Muscle of arm (tissue), 14 donors: ENCODE measurements around the gene KCNE1. TPM values are rescaled to one million over a fixed set of nuclear protein-coding genes. Genes with fewer than 3 reads are reported as not detected.
A peak's percentile ranks its signal among the peaks of the same experiment; 100 is the strongest.
"Not testable (repeated sequence)": the region's sequence is repeated elsewhere in the genome, so short reads cannot be mapped to it uniquely, and the experiment has no call there.

Experiments used
- DNase-seq: peaks from one replicate; pipeline ENCODE4 v3.0.0-alpha.2; 2013
- long read RNA-seq, 11 donors: transcript quantifications; one replicate each; lab custom pipeline, GENCODE V29; 2026
- polyA plus RNA-seq, 12 donors: library from polyadenylated mRNA; unstranded; fragments of 120-200 nt; gene quantifications; one replicate each; pipeline ENCODE4 v1.2.1, GENCODE V29; 2013; ENCODE audit not compliant: insufficient read length in 12 of 12

The KCNE1 gene
- polyA plus RNA-seq, result 1 to 10 TPM in 1 of 12 donors, under 1 TPM in 8, not detected in 3; 0.19 to 1.2 (median 0.70) TPM
- long read RNA-seq, donor 1, result 0 reads
- long read RNA-seq, donor 2, result 0 reads
- long read RNA-seq, donor 3, result 0 reads
- long read RNA-seq, donor 4, result 0 reads
- long read RNA-seq, donor 5, result 0 reads
- long read RNA-seq, donor 6, result 0 reads
- long read RNA-seq, donor 7, result 0 reads
- long read RNA-seq, donor 8, result 0 reads
- long read RNA-seq, donor 9, result 0 reads
- long read RNA-seq, donor 10, result 0 reads
- long read RNA-seq, donor 11, partial matches to known transcripts, result 0 of 2 reads
- long read RNA-seq, donor 11, other reads (novel, unspliced or antisense), result 0 of 2 reads

DNA sequence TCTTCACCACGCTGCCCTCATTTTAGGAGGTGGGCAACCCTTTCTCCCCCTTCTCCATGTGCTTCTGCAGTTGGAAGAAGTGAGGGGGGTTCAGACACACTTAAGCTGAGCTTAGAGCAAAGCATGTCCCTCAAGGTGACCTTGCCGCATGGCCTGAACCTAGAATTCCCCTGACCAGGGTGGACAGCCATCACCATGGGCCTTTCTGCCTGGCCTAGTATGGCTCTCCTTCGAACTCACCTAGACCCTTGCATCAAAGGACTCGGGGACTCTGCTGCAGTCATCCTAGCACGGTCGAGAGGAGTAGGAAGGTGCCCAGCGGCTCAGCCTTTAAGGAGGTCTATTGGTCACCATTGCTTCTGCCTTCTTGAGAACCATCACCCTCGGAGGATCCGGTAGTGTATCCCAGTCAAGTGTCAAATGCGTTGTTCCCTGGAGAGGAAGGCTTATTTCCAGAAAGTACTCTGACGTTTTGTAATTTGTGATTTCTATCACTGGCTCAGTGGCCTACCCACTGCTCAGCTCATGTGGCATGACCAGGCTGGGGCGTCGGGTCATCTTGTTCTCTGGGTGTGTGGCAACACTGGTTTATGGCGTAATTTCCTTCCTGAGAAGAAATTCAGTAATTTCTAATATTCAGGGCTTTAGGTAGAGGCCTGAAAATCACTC lies at the start of gene KCNE1:
Gene KCNE1, minus strand, starts transcription at position 424 of the 669 bp plus-strand sequence. CDS start 62,576 bp downstream, outside the sequence.
- DNase-seq, result no peak

DNA sequence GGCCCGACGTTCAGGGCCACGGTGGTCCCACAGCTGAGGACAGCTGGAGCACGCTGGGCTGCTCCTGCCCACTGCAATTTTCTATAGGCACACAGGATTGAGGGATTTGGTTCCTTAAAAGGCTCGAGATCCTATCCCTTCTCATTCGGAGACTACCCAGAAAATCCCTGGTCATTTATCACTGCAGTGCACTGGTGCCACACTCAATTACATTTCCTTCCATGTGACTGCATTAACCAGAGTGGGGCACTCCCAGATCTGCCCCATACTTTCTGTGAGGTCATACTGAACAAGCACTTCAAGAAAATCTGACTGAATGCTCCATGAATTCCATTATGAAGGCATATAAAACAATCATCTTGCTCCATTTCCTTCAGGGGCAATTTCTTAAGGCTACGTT lies 49.8 kb upstream of the KCNE1 start:
- DNase-seq, result no peak

DNA sequence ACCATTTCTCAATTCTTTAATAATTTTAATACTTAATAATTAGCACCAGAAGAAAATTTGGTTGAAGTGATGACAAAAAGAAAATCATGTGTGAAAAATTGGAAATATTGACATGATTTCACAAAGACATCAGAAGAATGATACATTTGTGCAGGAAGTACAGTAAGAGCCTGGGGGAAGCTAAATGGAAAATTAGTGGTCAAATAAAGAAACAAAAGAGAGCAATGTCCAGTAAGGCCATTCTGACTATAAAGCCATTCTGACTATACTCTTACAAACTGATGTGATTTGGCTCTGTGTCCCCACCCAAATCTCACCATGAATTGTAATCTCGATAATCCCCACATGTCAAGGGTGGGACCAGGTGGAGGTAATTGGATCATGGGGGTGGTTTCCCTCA lies 48.6 kb upstream of the KCNE1 start:
- DNase-seq, result no peak

DNA sequence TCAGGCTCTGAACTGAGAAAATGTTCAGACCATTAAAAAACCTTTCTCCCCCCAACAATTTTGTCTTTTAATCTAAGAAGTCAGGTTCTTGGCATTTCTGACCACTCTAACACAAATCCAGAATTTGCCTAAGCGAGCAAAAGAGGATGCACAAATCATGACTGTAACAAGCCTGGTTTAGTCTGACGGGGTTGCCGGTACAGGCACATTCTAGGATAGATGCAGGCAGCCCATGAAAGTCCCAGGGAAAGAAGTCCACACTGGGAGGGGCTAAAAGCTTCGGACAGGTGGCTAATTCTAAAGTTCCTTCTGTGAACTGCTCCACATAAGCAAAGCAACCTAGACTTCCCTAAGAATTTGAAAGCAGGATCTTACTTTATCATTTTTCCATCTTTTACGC lies 48.0 kb upstream of the KCNE1 start:
- no peak for DNase-seq

DNA sequence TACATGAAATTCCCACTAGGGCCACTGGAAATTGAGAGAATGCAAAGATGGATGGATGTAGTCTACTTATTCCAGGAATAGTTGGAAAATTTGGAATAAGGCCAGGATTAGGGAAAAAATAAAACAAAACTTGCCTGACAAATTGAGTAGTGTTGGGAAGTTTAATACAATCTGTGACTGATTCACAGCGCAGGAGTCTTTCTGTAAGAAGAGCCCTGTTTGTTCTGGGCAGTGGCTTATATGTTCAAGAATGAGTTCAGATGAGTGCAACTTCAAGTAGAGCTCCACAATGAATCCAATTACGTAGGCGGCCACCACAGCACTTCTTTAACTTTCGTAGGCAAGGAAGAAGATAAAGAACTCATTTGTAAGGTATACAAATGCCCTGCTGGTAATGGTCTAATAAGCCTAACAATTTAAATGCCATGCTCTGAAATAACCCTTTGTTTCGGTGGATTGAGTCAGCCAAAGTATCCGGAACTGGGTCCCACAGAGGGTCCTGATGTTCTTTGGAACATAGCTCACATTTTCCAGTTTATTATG lies 47.1 kb upstream of the KCNE1 start:
- no peak for DNase-seq

DNA sequence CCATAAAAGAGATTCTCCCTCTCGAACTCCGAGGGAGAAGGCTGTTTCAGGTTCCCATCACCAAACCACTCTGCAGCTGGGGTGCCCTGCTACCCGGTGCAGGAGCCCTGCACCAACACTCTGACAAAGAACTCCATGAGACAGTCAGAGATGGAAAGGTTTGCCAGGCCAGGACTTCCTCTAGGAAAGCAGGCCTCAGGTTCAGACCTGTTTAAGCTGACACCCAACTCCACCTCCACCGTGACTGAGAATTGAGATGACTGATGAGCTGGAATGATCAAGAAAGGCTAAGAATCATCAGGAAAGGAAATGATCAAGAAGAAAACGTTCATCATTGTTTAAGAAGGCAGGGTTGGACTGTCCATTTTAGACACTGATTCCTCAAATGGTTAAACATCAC lies 46.2 kb upstream of the KCNE1 start:
- DNase-seq, result no peak

DNA sequence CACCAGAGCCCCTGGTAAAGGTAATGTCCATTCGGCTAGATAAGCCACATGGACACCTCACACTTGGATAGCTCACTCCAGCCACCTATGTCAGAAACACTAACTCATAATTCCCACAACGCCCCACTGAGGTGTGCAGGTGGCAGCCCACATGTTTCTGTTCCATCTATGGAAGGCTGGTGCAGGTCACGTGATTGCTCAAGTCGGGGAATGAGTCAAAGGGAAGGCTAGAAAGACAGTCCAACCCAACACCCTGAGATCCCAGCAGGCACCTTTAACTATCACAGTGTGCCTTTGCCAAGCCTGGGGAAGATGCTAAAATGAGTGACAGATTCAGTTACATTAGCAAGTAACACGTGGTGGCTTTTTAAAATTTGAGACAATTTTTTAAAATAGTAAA lies 45.3 kb upstream of the KCNE1 start:
- DNase-seq, result no peak

DNA sequence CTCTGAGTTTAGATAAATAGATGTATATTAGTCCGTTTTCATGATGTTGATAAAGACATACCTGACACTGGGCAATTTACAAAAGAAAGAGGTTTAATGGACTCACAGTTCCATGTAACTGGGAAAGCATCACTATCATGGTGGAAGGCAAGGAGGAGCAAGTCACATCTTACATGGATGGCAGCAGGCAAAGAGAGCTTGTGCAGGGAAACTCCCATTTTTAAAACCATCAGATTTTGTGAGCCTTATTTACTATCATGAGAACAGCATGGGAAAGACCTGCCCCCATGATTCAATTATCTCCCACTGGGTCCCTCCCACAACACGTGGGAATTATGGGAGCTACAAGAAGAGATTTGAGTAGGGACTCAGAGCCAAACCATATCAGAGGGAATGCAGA lies 42.7 kb upstream of the KCNE1 start:
- DNase-seq, result not testable (repeated sequence)

DNA sequence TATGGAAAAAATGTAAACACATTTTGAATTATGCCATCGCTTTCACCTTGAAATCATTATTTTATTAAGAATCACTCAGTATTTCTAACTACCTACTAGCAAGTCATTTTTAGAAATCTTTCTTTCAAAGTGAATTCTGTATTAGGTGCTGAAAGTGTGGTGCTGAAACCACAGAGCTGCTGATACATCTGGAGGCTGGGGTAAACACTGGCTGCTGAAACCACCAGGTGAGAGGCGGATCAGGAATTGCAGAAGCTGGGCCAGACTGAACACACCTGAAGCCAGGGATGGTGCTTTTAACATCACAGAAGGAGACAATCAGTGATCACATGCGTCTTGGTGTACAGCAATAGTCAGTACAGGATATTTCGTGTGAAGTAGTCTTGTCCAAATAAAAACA lies 42.2 kb upstream of the KCNE1 start:
- DNase-seq, result no peak

DNA sequence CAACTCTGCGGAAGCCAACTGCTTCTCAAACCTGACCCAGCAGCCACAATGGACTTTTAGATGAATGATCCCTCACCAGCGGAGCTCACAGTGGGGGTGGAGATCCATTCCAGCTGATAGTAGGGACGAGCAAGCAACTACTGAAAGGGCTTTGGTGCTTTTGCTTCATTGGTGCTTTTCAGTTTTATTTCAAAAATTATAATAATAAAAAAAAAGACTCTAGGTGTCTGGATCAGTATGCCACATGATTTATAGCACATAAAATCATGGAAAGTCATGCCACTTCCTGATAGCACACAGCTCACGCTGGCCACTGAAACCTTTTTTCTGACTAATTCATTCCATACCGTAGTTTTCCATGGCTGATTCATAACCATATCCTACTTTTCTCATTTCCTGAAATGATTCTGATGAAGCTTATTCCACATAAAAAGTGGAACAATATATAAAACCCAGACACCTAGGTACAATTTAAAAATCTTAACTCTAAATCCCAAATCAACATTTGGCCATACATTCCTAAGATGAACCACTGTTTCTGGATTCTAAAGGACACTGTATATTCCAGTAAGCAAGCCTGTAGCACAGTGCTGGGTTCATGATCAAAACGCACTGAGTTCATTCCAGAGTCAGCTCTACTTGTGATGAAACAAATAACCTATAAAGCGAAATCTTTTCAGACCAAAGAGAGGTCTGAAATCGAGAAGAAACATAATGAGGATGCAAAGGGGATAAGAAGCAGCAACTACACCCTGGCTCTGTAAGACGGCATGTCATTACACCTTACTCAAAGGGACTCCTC lies 41.3 kb upstream of the KCNE1 start:
- peak; percentile 40 for DNase-seq

DNA sequence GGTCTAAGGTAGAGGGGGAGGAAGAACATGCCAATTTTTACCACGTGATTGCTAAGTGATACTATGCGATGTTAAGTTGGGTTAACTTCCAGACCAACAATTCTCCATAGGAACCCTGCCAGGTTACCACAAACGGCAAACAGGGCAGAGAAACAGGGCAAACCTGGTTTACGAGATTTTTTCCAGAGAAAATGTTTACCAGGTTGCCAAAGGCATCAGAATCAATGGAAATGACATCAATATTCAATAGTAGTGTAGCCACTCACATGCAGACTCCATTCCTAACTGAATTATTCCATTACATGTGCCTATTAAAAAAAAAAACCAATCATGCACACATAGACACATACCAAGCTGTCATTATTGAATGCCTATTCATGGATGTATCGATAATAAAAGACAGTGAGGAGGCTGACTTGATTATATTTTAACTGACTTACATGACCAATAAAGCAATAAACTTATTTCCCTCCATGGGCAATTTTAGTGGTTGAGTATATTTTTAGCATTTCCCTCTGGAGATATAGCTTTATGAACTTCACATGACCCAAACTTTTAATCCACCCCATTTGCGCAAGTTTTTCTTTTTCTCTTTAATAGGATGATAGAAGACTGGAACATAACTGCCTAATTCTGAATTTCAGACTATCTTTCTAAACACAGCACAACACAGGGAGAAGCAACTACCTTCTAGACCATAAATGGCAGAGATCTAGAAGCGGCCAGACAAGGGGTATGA lies 40.5 kb upstream of the KCNE1 start:
- no peak for DNase-seq

DNA sequence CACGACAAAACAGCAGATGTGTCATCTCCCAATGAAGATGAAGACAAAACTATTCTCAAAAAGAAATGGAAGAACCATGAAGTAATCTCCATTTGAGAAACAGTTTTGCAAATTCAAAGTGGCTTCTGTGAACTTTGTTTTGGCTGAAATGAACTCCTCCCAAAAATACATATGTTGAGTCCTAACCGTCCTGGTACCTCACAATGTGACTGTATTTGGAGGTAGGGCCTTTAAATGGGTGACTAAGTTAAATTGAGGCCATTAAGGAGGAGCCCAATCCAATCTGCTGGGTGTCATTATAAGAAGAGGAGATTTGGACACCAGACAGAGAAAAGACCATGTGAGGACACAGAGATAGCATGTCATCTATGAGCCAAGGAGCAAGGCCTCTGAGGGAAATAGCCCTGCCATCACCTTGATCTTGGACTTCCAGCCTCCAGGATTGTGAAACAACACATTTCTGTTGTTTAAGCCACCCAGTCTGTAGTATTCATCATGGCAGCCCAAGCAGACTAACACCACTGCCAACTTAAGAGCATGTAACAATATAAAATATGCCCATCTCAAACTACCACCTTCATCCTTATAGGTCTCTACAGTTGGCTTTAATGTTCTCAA lies 38.3 kb upstream of the KCNE1 start:
- DNase-seq, result no peak

DNA sequence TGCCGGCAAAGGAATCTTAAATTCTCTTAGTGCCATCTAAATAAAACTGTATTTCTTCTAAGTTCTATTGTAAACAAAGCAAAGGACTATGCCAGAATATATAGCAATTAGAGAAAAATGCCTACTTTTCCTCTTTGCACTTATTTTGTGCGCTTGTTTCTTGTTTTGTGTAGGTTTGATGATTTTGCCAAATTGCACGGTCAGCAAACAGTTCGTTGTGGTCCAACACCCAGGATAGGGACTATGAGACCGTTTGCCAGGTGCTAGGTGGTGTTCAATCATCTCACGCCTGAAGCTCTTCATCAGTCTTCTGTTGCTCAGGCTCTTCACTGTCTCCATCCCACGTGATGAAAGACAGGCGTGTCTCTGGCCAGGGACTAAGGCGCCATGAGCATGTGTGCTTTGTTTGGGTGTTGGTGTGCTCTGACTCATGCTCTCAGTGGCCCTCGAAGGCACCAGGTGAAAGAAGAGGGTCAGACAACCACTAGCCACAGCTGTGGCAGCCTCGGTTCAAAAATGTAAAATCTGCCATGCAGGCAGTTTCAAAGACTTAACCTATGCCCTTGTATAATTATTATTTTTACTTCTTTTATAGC lies 36.9 kb upstream of the KCNE1 start:
- no peak for DNase-seq

DNA sequence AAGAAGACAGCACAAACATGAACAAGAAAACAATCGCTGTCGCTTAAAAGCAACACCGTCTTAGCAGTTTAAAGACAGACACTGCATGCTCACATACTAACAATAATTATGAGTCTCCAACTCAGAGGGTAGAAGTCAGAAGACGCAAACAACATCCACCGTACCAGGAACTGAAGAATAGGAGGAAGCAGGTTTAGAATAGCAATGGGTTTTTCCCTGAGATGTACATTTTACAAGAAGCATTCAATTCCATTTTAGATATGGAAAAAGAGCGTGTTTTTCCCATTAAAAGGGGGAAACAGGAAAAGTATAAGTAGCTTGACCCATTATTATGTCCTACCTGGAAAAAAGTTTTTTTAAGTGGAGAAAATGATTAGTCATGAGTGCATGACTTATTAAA lies 34.5 kb upstream of the KCNE1 start:
- no peak for DNase-seq

DNA sequence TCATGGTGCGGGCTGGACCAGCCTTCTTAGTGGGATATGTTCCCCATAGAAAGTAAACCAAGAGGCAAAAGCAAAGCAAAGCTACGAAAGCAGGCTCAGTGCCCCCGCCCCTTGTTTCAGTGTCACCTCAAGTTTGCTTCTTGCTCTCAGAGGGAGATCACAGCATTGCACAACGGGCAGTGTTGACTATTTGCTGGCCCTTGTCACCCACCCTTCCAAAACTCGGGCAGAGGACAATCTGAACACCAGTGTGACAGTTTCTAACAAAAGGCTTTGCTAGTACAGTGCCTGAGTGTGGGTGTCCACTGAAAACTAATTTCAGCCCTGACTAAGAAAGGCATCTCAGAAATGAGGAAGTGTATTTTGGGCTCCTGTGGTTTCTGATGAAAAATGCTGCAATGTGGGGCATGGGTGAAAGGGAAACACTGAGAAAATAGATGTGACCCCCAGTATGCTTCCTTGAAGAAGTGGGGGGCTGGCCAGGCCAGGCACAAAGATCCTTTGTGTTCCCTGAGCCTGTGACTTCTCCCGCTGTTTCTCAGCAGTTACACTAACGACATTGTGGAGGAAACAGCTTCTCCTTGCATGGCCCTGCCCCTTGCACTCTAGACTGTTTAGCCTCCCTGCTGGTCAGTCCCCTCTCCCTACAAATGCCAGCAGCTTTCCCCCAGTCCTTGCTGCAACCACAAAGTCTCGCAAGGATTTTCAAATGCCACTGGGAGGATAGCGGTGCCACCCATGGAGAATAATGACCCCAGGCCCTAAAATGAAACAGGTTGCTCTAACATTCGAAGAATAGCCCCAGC lies 33.3 kb upstream of the KCNE1 start:
- peak; percentile 23 for DNase-seq

DNA sequence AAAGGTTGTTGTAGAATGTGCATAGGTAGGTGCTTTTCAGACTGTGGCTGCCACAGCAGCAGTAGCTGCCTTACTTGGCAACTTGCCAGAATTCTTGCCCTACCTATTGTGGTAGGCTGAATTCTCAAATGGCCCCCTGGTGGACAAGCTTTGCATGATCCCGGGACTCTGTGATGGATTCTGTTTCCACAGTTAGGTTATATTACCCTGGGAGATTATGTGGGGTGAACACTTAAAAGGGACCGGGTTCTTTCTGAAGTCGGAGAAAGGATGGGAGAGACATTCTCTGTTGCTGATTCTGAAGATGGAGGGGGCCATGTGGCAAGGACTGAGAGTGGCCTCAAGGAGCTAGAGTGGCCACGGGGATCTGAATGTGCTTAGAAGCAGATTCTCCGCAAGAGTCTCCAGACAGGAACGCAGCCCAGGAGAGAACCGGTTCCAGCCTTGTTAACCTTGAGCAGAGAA lies 32.1 kb upstream of the KCNE1 start:
- no peak for DNase-seq

DNA sequence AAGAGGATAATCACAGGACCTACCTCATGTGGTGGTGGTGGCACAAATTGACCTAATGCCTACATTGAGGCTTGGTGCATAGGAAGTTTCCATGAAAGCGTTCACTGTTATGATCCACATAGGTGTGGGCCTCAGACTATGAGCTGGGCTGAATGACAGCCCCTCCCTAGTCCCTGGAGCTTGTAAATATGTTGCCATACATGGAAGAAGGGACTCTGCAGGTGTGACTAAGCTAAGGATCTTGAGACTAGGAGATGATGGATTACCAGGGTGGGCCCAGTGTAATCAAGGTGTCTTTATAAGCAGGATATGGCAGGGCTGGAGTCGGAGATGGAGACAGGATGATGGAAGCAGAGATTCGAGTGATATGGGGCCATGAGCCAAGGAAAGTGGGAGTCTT lies 31.0 kb upstream of the KCNE1 start:
- DNase-seq, result no peak

DNA sequence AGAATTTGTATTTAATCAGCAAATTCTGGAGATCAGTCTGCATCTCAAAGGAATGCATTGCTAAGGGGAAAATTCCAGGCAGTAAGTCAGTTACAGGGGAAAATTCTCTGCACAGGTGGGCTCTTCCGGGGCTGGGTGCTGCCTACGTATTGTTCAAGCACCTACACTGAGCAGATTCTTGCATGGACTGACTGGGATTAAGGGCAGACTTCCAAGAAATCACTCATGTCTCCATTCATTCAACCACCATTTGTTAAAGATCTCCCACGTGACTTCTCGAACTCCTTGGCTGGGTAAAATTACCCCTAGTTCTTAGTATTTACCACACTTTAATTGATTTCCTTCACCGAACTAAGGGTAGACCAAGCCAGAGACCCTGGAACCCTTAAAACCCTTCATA lies 28.2 kb upstream of the KCNE1 start:
- DNase-seq, result no peak

DNA sequence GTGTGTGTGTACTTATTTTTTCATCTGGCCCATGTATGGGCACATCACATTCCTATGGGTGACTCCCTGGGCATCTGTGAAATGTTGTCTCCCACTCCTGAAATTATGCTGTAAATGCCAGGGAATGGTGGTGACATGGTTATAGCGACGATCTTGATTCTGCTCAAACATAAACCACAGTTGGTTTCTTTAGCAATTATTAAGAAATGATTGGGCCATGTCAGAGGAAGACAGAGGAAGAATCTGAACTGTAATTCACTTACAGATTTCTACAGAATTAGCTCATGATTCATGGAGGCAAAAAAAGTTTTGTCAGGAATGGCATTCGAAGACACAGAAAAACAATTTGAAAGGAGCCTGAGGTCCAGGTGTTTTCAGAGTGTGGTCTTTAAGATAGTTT lies 25.8 kb upstream of the KCNE1 start:
- no peak for DNase-seq

DNA sequence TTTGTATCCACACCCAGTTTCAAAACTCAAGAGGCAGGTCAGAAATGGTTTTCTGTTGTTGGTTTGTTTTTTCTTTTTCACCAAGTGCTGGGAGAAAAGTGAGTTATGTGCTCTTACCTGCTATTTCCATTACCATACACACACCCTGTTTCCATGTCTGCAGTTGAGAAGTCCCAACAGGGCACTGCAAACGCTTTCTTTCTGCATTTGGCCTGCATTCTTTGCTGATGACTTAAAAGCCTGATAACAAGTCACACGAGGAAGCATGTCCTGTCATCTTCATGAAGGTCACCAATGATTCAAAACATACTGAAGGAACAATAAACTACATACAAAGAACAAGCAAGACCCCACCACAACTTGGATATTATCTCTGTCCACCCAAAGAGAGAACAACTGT lies 24.8 kb upstream of the KCNE1 start:
- DNase-seq, result no peak
